LNCaP clone FGC (cell line): Measurements from ENCODE around the gene CASKIN1.
A peak's percentile ranks its signal among the peaks of the same experiment; 100 is the strongest.

Experiments
- DNase-seq: peaks from one replicate; pipeline ENCODE4 v3.0.0-alpha.2; 2011; ENCODE audit warnings: low read depth
- H3K4me3 ChIP-seq: 2 replicates; pipeline ENCODE4 v1.5.1; 2011; ENCODE audit warnings: mild to moderate bottlenecking, low read depth, low read length, control low read depth
- TF ChIP-seq, protein P1 (sequence below): IDR thresholded peaks from 2 replicates; pipeline ENCODE4 v1.5.1; 2012; ENCODE audit warnings: mild to moderate bottlenecking; ENCODE audit not compliant: control insufficient read depth, insufficient read depth; ENCODE audit errors: extremely low read depth

Gene CASKIN1

DNA sequence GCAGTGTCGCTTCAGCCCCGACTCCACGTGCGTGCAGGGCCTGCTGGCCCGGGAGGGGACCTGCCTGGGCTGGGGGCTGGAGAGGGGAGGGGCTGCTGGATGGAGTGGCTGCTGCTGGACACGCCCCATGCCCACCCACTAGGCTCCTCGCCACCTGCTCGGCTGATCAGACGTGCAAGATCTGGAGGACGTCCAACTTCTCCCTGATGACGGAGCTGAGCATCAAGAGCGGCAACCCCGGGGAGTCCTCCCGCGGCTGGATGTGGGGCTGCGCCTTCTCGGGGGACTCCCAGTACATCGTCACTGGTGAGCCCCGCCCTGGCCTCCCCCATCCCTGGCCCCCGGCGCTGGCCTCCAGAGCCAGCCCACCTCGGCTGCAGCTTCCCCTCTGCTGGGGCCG, 11.9 kb upstream of the CASKIN1 start:
- no peak for DNase-seq
- TF ChIP-seq, protein P1, sequence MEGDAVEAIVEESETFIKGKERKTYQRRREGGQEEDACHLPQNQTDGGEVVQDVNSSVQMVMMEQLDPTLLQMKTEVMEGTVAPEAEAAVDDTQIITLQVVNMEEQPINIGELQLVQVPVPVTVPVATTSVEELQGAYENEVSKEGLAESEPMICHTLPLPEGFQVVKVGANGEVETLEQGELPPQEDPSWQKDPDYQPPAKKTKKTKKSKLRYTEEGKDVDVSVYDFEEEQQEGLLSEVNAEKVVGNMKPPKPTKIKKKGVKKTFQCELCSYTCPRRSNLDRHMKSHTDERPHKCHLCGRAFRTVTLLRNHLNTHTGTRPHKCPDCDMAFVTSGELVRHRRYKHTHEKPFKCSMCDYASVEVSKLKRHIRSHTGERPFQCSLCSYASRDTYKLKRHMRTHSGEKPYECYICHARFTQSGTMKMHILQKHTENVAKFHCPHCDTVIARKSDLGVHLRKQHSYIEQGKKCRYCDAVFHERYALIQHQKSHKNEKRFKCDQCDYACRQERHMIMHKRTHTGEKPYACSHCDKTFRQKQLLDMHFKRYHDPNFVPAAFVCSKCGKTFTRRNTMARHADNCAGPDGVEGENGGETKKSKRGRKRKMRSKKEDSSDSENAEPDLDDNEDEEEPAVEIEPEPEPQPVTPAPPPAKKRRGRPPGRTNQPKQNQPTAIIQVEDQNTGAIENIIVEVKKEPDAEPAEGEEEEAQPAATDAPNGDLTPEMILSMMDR, result no peak
- H3K4me3 ChIP-seq, result no peak overlapping the region

DNA sequence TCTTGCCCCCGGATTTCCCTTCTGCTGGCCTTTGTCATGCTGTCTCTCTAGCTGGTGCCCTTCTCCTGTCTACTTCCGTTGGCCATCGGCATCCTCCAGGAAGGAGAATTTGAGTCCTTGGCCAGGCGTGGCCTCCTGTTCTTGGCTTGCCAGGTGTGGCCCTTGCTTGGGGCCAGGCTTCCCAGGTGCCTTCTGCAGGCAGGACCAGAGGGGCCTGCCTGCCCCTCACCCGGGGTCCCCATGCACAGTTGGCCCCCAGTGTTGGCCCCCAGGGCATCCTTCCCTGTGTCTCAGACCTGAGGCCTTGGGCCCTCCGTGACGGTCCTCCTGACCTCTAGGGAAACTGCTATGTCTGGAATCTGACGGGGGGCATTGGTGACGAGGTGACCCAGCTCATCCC, 11.5 kb upstream of the CASKIN1 start:
- no peak overlapping the region for H3K4me3 ChIP-seq
- no peak for DNase-seq
- TF ChIP-seq, protein P1, result no peak

DNA sequence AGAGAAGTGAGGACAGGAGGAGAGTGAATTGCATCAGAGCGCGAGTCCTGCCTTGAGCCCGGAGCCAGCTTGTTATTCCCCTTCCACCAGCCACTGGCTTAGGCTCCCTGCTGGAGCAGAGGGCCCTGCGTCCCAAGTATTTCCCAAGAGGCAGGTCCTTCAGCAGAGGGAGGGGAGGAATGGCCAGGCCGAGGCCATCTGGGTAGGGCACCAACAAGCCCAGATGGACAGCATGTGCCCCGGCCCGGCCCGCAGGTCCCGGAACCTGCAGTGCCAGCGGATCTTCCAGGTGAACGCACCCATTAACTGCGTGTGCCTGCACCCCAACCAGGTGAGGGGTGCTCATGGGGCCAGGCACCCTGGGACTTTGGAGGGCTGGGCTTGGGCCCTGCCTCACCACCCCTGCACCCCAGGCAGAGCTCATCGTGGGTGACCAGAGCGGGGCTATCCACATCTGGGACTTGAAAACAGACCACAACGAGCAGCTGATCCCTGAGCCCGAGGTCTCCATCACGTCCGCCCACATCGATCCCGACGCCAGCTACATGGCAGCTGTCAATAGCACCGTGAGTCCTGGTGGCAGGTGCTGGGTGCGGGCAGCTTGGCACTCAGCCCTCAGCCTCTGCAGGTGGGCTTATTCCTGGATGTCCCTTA, 10.5 kb upstream of the CASKIN1 start:
- H3K4me3 ChIP-seq, result peak overlapping the region; percentile 62
- TF ChIP-seq, protein P1, result no peak

DNA sequence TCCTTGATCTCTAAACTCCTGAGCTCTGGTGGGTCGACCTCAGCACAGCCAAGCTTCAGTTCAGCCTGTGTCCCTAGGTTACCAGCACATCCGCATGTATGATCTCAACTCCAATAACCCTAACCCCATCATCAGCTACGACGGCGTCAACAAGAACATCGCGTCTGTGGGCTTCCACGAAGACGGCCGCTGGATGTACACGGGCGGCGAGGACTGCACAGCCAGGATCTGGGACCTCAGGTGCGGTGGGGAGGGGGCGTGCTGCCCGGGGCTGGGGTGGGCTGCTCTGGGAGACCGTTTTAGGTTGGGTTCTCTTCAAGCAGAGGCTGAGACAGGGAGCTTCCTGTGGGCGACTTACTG, 10.0 kb upstream of the CASKIN1 start:
- H3K4me3 ChIP-seq, result peak overlapping the region; percentile 62
- TF ChIP-seq, protein P1, result no peak

More for the DNA sequence above, 10.5 kb upstream of the CASKIN1 start:
- DNase-seq, result no peak

DNA sequence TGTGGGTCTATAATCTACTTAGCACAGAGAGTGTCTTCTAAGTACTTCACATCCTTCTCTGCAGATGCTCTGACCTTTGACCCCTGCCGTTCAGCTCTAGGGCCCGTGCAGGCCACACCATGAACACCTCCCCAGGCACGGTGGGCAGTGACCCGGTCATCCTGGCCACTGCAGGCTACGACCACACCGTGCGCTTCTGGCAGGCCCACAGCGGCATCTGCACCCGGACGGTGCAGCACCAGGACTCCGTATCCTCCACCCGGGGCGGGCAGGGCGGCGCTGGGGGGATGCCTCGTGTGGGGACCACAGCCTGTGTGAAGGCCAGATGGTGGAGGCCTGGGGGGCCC, 9.5 kb upstream of the CASKIN1 start:
- no peak for DNase-seq

More for the DNA sequence above, 10.0 kb upstream of the CASKIN1 start:
- DNase-seq, result no peak

DNA sequence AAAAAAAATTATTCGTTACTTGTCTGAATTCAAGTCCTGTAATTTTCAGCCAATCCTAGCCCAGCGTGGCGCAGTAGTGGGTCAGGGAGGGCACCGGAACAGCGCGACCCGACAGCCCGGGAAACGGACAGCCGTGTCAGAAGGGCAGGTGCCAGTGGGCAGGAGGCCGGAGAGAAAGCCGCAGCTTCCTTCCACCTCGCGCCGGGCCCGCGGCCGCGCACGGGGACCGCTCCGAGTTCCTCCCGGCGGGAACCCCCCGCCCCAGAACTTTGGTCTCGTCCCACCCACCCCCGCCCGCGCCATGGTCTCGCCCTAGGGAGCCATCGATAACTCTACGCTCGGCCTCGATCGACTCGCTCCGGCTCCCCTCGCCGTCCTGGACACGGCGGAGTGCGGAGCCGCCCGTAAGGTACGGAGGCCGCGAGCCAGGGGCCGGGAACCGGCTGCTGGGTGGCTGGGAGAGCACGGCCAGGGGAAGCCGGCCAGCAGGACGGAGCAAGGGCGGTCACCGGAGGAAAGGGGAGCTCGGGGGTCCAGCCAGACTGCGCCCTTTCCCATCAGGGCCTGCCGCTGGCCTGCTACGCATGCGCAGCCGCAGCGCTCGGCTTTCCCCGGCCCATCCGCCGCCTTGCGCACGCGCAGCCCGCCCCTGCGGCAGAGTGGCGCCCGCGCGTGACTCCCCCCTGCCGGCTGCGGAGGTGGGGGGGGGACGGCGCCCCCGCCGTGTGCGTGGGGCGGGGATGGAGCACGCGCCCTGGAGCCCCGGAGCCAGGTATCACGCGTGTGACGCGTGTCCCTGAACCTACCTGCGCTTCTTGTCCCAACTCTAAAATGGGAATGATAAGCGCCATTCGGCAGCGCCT, 8.9 kb upstream of the CASKIN1 start, which contains the start of gene MLST8:
Gene MLST8 (plus strand): TSS at position 351 of the 863 bp plus-strand sequence. CDS start 632 bp downstream, outside the sequence.
- TF ChIP-seq, protein P1, result no peak
- DNase-seq, result peak; percentile 45

More for the DNA sequence above, 9.5 kb upstream of the CASKIN1 start:
- peak overlapping the region; percentile 62 for H3K4me3 ChIP-seq
- TF ChIP-seq, protein P1, result no peak

More for the DNA sequence above, 8.9 kb upstream of the CASKIN1 start, which contains the start of gene MLST8:
- peak within 1 kb of the TSS; percentile 62 for H3K4me3 ChIP-seq
